ENCODE measurements around the gene SIPA1L3.

SIPA1L3 gene

DNA sequence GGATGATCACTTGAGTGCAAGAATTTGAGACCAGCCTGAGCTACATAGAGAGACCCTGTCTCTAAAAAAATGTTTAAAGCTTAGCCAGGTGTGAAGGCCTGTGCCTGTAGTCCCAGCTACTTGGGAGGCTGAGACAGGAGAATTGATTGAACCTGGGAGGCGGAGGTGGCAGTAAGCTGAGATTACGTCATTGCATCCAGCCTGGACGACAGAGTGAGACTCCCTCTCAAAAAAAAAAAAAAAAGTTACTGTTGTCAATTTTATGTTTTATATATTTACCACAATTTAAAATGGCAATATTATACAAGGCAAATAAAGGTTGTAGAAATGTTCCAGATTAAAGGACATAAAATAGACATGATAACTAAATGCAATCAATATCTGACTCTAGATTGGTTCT, 29.9 kb upstream of the SIPA1L3 start:
- H3K79me1 ChIP-seq (ENCODE audit: low read depth, low read length) = no peaks in the 10 kb centered on the region
- H4K91ac ChIP-seq (ENCODE audit: low read depth, low read length, poor library complexity) = no peak overlapping the region
- H2BK12ac ChIP-seq (ENCODE audit: low read length) = no peak overlapping the region
- no peak overlapping the region for H3K14ac ChIP-seq (ENCODE audit: low read length)
- no peak overlapping the region for H3K4ac ChIP-seq (ENCODE audit: low read length)
- H3K4me2 ChIP-seq (ENCODE audit: insufficient read depth, low read length, poor library complexity, severe bottlenecking) = no peak overlapping the region
- H2BK120ac ChIP-seq (ENCODE audit: low read depth, low read length) = no peak overlapping the region
- H3K4me1 ChIP-seq (ENCODE audit: control insufficient read depth in 2 of 2, insufficient read depth in 1 of 2, low read depth in 1 of 2, low read length in 2 of 2) = no peaks in the 10 kb centered on the region
- H2AK5ac ChIP-seq (ENCODE audit: low read depth, low read length) = no peak overlapping the region
- no peak overlapping the region for H2BK15ac ChIP-seq (ENCODE audit: low read length)
- no peak overlapping the region for H3K18ac ChIP-seq (ENCODE audit: low read length)
- WGBS, 2 donors (ENCODE audit: extremely low coverage in 2 of 2, insufficient read length in 2 of 2, insufficient replicate concordance in 1 of 2) = no CpG with 5 or more reads among the region's 3 CpGs
- no peak overlapping the region for H4K8ac ChIP-seq (ENCODE audit: low read depth, low read length)
- H3K4me3 ChIP-seq (ENCODE audit: low read length in 2 of 2) = no peak overlapping the region
- no peak overlapping the region for H2BK5ac ChIP-seq (ENCODE audit: low read length)
- H3K23ac ChIP-seq (ENCODE audit: low read depth, low read length, poor library complexity) = no peak overlapping the region
- no peaks in the 10 kb centered on the region for H3K27me3 ChIP-seq (ENCODE audit: control insufficient read depth in 3 of 3, insufficient read depth in 3 of 3, low read depth in 1 of 3, low read length in 3 of 3)
- H3K36me3 ChIP-seq (replicated peaks in 1 of 2; ENCODE audit: control insufficient read depth in 2 of 2, insufficient read depth in 2 of 2, low read length in 2 of 2) = no peaks in the 10 kb centered on the region
- no peak for DNase-seq (ENCODE audit: low spot score)
- no peak overlapping the region for H2AFZ ChIP-seq (ENCODE audit: low read length)
- H3K27ac ChIP-seq (replicated peaks; ENCODE audit: low read length) = no peak overlapping the region
- H3K9me3 ChIP-seq (replicated peaks in 1 of 2; ENCODE audit: control insufficient read depth in 2 of 2, insufficient read depth in 1 of 2, low read depth in 1 of 2, low read length in 2 of 2) = peaks cover 0 to 4% of the 10 kb centered on the region in 2 donors
- H3K9ac ChIP-seq (ENCODE audit: low read depth, low read length, poor library complexity) = no peak overlapping the region

DNA sequence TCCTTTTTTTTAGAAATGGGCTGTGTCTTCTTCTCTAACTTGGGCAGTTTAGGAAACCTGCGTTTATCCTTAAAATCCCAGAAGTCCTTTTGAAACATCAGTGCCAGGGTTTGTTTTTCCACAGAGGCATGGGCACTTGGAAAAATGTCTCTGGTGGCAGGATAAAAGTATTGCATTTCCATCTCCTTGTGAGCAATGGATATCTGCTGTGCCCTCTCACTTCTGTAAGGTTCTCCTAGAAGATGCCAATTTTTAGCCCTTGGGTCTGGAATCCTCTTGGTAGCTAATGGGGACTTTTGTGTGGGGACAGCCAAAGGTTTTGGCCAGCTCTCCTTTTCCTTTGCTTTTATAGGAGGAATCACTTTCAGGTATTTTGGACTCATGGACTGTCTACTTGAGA, 21.6 kb upstream of the SIPA1L3 start:
- H2BK15ac ChIP-seq (ENCODE audit: low read length) = no peak overlapping the region
- no peak overlapping the region for H4K8ac ChIP-seq (ENCODE audit: low read depth, low read length)
- H2BK12ac ChIP-seq (ENCODE audit: low read length) = no peak overlapping the region
- no peak overlapping the region for H2AFZ ChIP-seq (ENCODE audit: low read length)
- H3K9ac ChIP-seq (ENCODE audit: low read depth, low read length, poor library complexity) = no peak overlapping the region
- H3K4ac ChIP-seq (ENCODE audit: low read length) = no peak overlapping the region
- H2BK5ac ChIP-seq (ENCODE audit: low read length) = no peak overlapping the region
- H2BK120ac ChIP-seq (ENCODE audit: low read depth, low read length) = no peak overlapping the region
- H3K4me1 ChIP-seq (ENCODE audit: control insufficient read depth in 2 of 2, insufficient read depth in 1 of 2, low read depth in 1 of 2, low read length in 2 of 2) = no peaks in the 10 kb centered on the region
- no peak overlapping the region for H2AK5ac ChIP-seq (ENCODE audit: low read depth, low read length)
- no peaks in the 10 kb centered on the region for H3K36me3 ChIP-seq (replicated peaks in 1 of 2; ENCODE audit: control insufficient read depth in 2 of 2, insufficient read depth in 2 of 2, low read length in 2 of 2)
- H3K23ac ChIP-seq (ENCODE audit: low read depth, low read length, poor library complexity) = no peak overlapping the region
- H3K4me2 ChIP-seq (ENCODE audit: insufficient read depth, low read length, poor library complexity, severe bottlenecking) = no peak overlapping the region
- H3K14ac ChIP-seq (ENCODE audit: low read length) = no peak overlapping the region
- no CpG with 5 or more reads among the region's 1 CpG for WGBS, 2 donors (ENCODE audit: extremely low coverage in 2 of 2, insufficient read length in 2 of 2, insufficient replicate concordance in 1 of 2)
- no peak overlapping the region for H3K27ac ChIP-seq (replicated peaks; ENCODE audit: low read length)
- DNase-seq (ENCODE audit: low spot score) = no peak
- H3K9me3 ChIP-seq (replicated peaks in 1 of 2; ENCODE audit: control insufficient read depth in 2 of 2, insufficient read depth in 1 of 2, low read depth in 1 of 2, low read length in 2 of 2) = peaks cover 5 to 6% of the 10 kb centered on the region in 2 donors
- H3K27me3 ChIP-seq (ENCODE audit: control insufficient read depth in 3 of 3, insufficient read depth in 3 of 3, low read depth in 1 of 3, low read length in 3 of 3) = peaks cover 0 to 5% (median 0%) of the 10 kb centered on the region in 3 experiments
- H4K91ac ChIP-seq (ENCODE audit: low read depth, low read length, poor library complexity) = no peak overlapping the region
- no peaks in the 10 kb centered on the region for H3K79me1 ChIP-seq (ENCODE audit: low read depth, low read length)
- H3K18ac ChIP-seq (ENCODE audit: low read length) = no peak overlapping the region
- H3K4me3 ChIP-seq (ENCODE audit: low read length in 2 of 2) = no peak overlapping the region

DNA sequence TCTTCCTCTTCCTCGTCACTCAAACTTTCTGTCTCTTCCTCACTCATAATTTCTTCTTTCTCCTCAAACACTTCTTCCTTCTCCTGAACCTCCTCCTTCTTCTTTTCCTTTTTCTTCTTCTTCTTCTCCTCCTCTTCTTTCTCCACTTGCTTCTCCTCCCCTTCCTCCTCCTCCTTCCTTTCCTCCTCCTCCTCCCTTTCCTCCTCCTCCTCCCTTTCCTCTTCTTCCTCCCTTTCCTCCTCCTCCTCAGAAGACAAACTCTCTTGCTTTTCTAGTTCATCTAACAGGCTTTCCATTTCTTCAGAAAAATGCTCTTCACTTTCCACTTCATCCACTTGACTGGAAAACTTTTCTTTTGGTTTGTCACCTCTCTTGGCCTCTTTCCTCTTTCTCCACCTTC, 20.4 kb upstream of the SIPA1L3 start:
- Histone ChIP-seq H2AFZ (ENCODE audit: low read length) (no peak overlapping the region), H2BK5ac (ENCODE audit: low read length) (no peak overlapping the region), H3K18ac (ENCODE audit: low read length) (no peak overlapping the region), H2BK120ac (ENCODE audit: low read depth, low read length) (no peak overlapping the region), H3K4me1 (ENCODE audit: control insufficient read depth in 2 of 2, insufficient read depth in 1 of 2, low read depth in 1 of 2, low read length in 2 of 2) (no peaks in the 10 kb centered on the region), H3K27ac (replicated peaks; ENCODE audit: low read length) (no peak overlapping the region), H2BK15ac (ENCODE audit: low read length) (no peak overlapping the region), H2BK12ac (ENCODE audit: low read length) (no peak overlapping the region), H2AK5ac (ENCODE audit: low read depth, low read length) (no peak overlapping the region), H3K14ac (ENCODE audit: low read length) (no peak overlapping the region), H4K91ac (ENCODE audit: low read depth, low read length, poor library complexity) (no peak overlapping the region), H3K23ac (ENCODE audit: low read depth, low read length, poor library complexity) (no peak overlapping the region), H3K4ac (ENCODE audit: low read length) (no peak overlapping the region), H3K79me1 (ENCODE audit: low read depth, low read length) (no peaks in the 10 kb centered on the region), H4K8ac (ENCODE audit: low read depth, low read length) (no peak overlapping the region), H3K9ac (ENCODE audit: low read depth, low read length, poor library complexity) (no peak overlapping the region), H3K4me2 (ENCODE audit: insufficient read depth, low read length, poor library complexity, severe bottlenecking) (no peak overlapping the region), H3K36me3 (replicated peaks in 1 of 2; ENCODE audit: control insufficient read depth in 2 of 2, insufficient read depth in 2 of 2, low read length in 2 of 2) (no peaks in the 10 kb centered on the region), H3K4me3 (ENCODE audit: low read length in 2 of 2) (no peak overlapping the region), H3K9me3 (replicated peaks in 1 of 2; ENCODE audit: control insufficient read depth in 2 of 2, insufficient read depth in 1 of 2, low read depth in 1 of 2, low read length in 2 of 2) (peaks cover 5 to 6% of the 10 kb centered on the region in 2 donors), H3K27me3 (ENCODE audit: control insufficient read depth in 3 of 3, insufficient read depth in 3 of 3, low read depth in 1 of 3, low read length in 3 of 3) (peaks cover 0 to 5% (median 0%) of the 10 kb centered on the region in 3 experiments)
- DNase-seq (ENCODE audit: low spot score) = no peak
- WGBS, 2 donors (ENCODE audit: extremely low coverage in 2 of 2, insufficient read length in 2 of 2, insufficient replicate concordance in 1 of 2) = 100% methylated on average over 1 of the region's 1 CpG; no CpG with 5 or more reads in 1 of the 2 donors

DNA sequence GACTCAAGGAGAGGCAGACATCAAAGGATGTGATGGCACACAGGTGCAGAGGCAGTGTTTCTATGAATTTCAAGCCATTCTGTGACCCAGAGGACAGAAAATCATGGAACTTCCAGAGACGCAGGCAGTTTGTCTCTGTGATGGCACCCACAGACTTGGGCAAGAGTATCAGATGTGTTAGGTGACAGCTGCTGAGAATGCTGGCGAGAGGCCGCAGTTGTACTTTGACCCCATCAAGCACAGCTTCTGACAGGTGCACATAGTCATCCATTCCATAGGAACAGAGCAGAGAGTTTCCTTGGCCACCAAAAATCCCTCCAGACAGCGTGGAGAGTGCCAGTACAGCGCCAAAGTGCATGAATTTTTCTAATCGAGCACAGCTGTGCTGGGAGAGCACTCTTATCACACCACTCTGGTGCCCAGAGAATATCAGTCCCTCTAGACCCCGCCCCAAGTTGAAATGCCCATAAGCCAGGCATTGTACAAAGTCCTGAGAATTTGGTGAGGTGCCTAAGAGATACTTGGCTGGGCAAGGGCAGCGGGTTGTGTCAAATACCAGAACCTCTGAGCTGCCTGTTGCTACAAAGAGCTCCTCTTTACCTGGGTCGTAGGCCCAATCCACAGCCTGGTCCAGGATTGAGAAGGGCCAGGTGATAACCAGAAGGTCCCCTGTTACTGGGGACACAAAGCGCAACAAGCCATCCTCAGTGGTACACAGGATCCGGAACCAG, 13.0 kb upstream of the SIPA1L3 start:
- Histone ChIP-seq H3K9me3 (replicated peaks in 1 of 2; ENCODE audit: control insufficient read depth in 2 of 2, insufficient read depth in 1 of 2, low read depth in 1 of 2, low read length in 2 of 2) (peaks cover 0 to under 1% of the 10 kb centered on the region in 2 donors), H2BK120ac (ENCODE audit: low read depth, low read length) (no peak overlapping the region), H2AK5ac (ENCODE audit: low read depth, low read length) (no peak overlapping the region), H2AFZ (ENCODE audit: low read length) (no peak overlapping the region), H4K91ac (ENCODE audit: low read depth, low read length, poor library complexity) (peak overlapping the region; percentile 60), H3K14ac (ENCODE audit: low read length) (no peak overlapping the region), H3K4me1 (ENCODE audit: control insufficient read depth in 2 of 2, insufficient read depth in 1 of 2, low read depth in 1 of 2, low read length in 2 of 2) (no peaks in the 10 kb centered on the region), H3K4me2 (ENCODE audit: insufficient read depth, low read length, poor library complexity, severe bottlenecking) (no peak overlapping the region), H2BK5ac (ENCODE audit: low read length) (no peak overlapping the region), H3K79me1 (ENCODE audit: low read depth, low read length) (no peaks in the 10 kb centered on the region), H3K23ac (ENCODE audit: low read depth, low read length, poor library complexity) (no peak overlapping the region), H2BK12ac (ENCODE audit: low read length) (no peak overlapping the region), H3K27ac (replicated peaks; ENCODE audit: low read length) (no peak overlapping the region), H2BK15ac (ENCODE audit: low read length) (no peak overlapping the region), H3K36me3 (replicated peaks in 1 of 2; ENCODE audit: control insufficient read depth in 2 of 2, insufficient read depth in 2 of 2, low read length in 2 of 2) (no peaks in the 10 kb centered on the region), H4K8ac (ENCODE audit: low read depth, low read length) (no peak overlapping the region), H3K18ac (ENCODE audit: low read length) (no peak overlapping the region), H3K4me3 (ENCODE audit: low read length in 2 of 2) (no peak overlapping the region), H3K4ac (ENCODE audit: low read length) (no peak overlapping the region), H3K9ac (ENCODE audit: low read depth, low read length, poor library complexity) (peak overlapping the region; percentile 9), H3K27me3 (ENCODE audit: control insufficient read depth in 3 of 3, insufficient read depth in 3 of 3, low read depth in 1 of 3, low read length in 3 of 3) (peaks cover 0 to 3% (median 0%) of the 10 kb centered on the region in 3 experiments)
- no CpG with 5 or more reads among the region's 11 CpGs for WGBS, 2 donors (ENCODE audit: extremely low coverage in 2 of 2, insufficient read length in 2 of 2, insufficient replicate concordance in 1 of 2)
- no peak for DNase-seq (ENCODE audit: low spot score)

Data from neuronal stem cell (in vitro differentiated cells).